H1 (cell line): ENCODE data around the gene HOXA6. TPM values are rescaled to one million over a fixed set of nuclear protein-coding genes. Genes with fewer than 3 reads are reported as not detected.

Experiments
- CTCF ChIA-PET: fragments of 300-600 bp; sonication (Branson Sonifier 250); formaldehyde crosslinking; loops from one replicate; lab custom pipeline; 2021; ENCODE audit not compliant: partially characterized antibody; lab: Charles Lee
- POLR2A ChIA-PET: fragments of 300-600 bp; sonication (Branson Sonifier 250); formaldehyde crosslinking; loops from one replicate; lab custom pipeline; 2021; ENCODE audit warnings: inconsistent platforms; ENCODE audit not compliant: partially characterized antibody; lab: Charles Lee
- DNase-seq, 2 experiments: peaks; one replicate each; pipeline versions ENCODE4 v3.0.0 to v3.0.0-alpha.2; 2010 to 2022; ENCODE audit warnings: low spot score in 2 of 2, low read depth in 1 of 2, mixed read lengths in 1 of 2
- FAIRE-seq: peaks from 2 replicates; lab custom pipeline; 2011; peaks lifted over from hg19 to GRCh38; lab: Jason Lieb, UNC
- H2AFZ ChIP-seq: 2 replicates; pipeline ENCODE4 v1.8.1; 2012; ENCODE audit warnings: low read length, inconsistent platforms
- H2AK5ac ChIP-seq: 2 replicates; pipeline ENCODE4 v1.6.1; 2013; ENCODE audit warnings: low read depth, low read length
- H2BK120ac ChIP-seq: replicated peaks from 2 replicates; pipeline ENCODE3; 2013; ENCODE audit warnings: low read depth, low read length, inconsistent platforms
- H2BK12ac ChIP-seq: 2 replicates; pipeline ENCODE4 v1.6.1; 2013; ENCODE audit warnings: low read depth, low read length
- H2BK15ac ChIP-seq: 2 replicates; pipeline ENCODE4 v1.6.1; 2013; ENCODE audit warnings: low read length
- H2BK20ac ChIP-seq: 2 replicates; pipeline ENCODE4 v1.6.1; 2013; ENCODE audit warnings: low read length
- H2BK5ac ChIP-seq: 2 replicates; pipeline ENCODE4 v1.6.1; 2013; ENCODE audit warnings: low read depth, low read length
- H3K14ac ChIP-seq: 2 replicates; pipeline ENCODE4 v1.6.1; 2013; ENCODE audit warnings: inconsistent platforms; ENCODE audit not compliant: insufficient read length
- H3K18ac ChIP-seq: 2 replicates; pipeline ENCODE4 v1.6.1; 2013; ENCODE audit warnings: low read length; ENCODE audit errors: extremely low read depth
- H3K23ac ChIP-seq: 2 replicates; pipeline ENCODE4 v1.6.1; 2013; ENCODE audit warnings: inconsistent platforms; ENCODE audit not compliant: insufficient read length
- H3K23me2 ChIP-seq: 2 replicates; pipeline ENCODE4 v1.6.1; 2013; ENCODE audit warnings: low read depth, low read length
- H3K27ac ChIP-seq: 2 replicates; pipeline ENCODE4 v1.6.1; 2011; ENCODE audit warnings: low read depth, low read length, inconsistent platforms
- H3K27me3 ChIP-seq, 4 experiments: replicated peaks in 1 of 4; 1 replicate in 1 of 4; 2 replicates in 3 of 4; pipeline versions ENCODE4 v1.6.1 to v1.8.1; 2011 to 2013; ENCODE audit warnings: low read length in 3 of 4, mild to moderate bottlenecking in 3 of 4, inconsistent platforms in 2 of 4, mixed read lengths in 2 of 4, moderate library complexity in 1 of 4; ENCODE audit not compliant: control insufficient read depth in 3 of 4, insufficient read depth in 3 of 4; ENCODE audit errors: extremely low read depth in 1 of 4
- H3K36me3 ChIP-seq, 4 experiments: 2 replicates each; pipeline versions ENCODE4 v1.6.1 to v1.8.1; 2011 to 2013; ENCODE audit warnings: mild to moderate bottlenecking in 4 of 4, low read length in 3 of 4, moderate library complexity in 2 of 4, control low read depth in 1 of 4, inconsistent platforms in 1 of 4; ENCODE audit not compliant: insufficient read depth in 4 of 4, control insufficient read depth in 2 of 4
- H3K4ac ChIP-seq: replicated peaks from 2 replicates; pipeline ENCODE3; 2013; ENCODE audit warnings: low read length, low read depth, mixed read lengths, inconsistent platforms; ENCODE audit not compliant: insufficient read length
- H3K4me1 ChIP-seq, 4 experiments: replicated peaks in 1 of 4; 1 replicate in 1 of 4; 2 replicates in 3 of 4; pipeline versions ENCODE4 v1.6.1 to v1.8.1; 2011 to 2013; ENCODE audit warnings: low read length in 3 of 4, inconsistent platforms in 2 of 4, mixed read lengths in 1 of 4; ENCODE audit not compliant: insufficient read depth in 4 of 4, control insufficient read depth in 3 of 4
- H3K4me2 ChIP-seq, 2 experiments: 2 replicates each; pipeline versions ENCODE4 v1.6.1 to v1.8.1; 2011 to 2013; ENCODE audit warnings: low read depth in 2 of 2, low read length in 2 of 2, control low read depth in 1 of 2, inconsistent platforms in 1 of 2, mild to moderate bottlenecking in 1 of 2; ENCODE audit not compliant: insufficient read depth in 1 of 2
- H3K4me3 ChIP-seq, 4 experiments: fragments of 200-600, 300-600 bp in 1 of 4; sonication (generic), shearing (Covaris generic), sonication (Bioruptor Twin) in 1 of 4; 2 replicates each; pipeline versions ENCODE4 v1.5.1 to v1.8.1; 2011 to 2016; ENCODE audit warnings: low read length in 4 of 4, low read depth in 3 of 4, control low read depth in 2 of 4, inconsistent platforms in 2 of 4, mild to moderate bottlenecking in 2 of 4, mixed read lengths in 1 of 4, moderate library complexity in 1 of 4; ENCODE audit not compliant: insufficient read depth in 2 of 4; ENCODE audit errors: extremely low read depth in 1 of 4
- H3K56ac ChIP-seq: replicated peaks from 2 replicates; pipeline ENCODE3; 2013; ENCODE audit warnings: low read depth, mild to moderate bottlenecking, mixed read lengths, low read length, inconsistent platforms; ENCODE audit not compliant: insufficient read length
- H3K79me1 ChIP-seq: 2 replicates; pipeline ENCODE4 v1.6.1; 2013; ENCODE audit warnings: low read depth, low read length, control low read depth
- H3K79me2 ChIP-seq, 2 experiments: 2 replicates each; pipeline versions ENCODE4 v1.6.1 to v1.8.1; 2012 to 2013; ENCODE audit warnings: low read length in 2 of 2, mild to moderate bottlenecking in 2 of 2, inconsistent platforms in 1 of 2; ENCODE audit not compliant: insufficient read depth in 2 of 2, control insufficient read depth in 1 of 2
- H3K9ac ChIP-seq, 4 experiments: replicated peaks in 1 of 4; 1 replicate in 1 of 4; 2 replicates in 3 of 4; pipeline versions ENCODE4 v1.6.1 to v1.8.1; 2011 to 2013; ENCODE audit warnings: low read depth in 3 of 4, low read length in 3 of 4, control low read depth in 2 of 4, mild to moderate bottlenecking in 2 of 4, moderate library complexity in 2 of 4, inconsistent platforms in 1 of 4; ENCODE audit errors: extremely low read depth in 1 of 4
- H3K9me3 ChIP-seq, 2 experiments: 2 replicates each; pipeline versions ENCODE4 v1.6.1 to v1.8.1; 2012 to 2013; ENCODE audit warnings: mild to moderate bottlenecking in 2 of 2, moderate library complexity in 2 of 2, control low read depth in 1 of 2, inconsistent platforms in 1 of 2, low read depth in 1 of 2, low read length in 1 of 2, mixed read lengths in 1 of 2; ENCODE audit not compliant: insufficient read depth in 2 of 2
- H4K20me1 ChIP-seq, 2 experiments: replicated peaks in 1 of 2; 2 replicates each; pipeline versions ENCODE3 to v1.8.1; 2011 to 2013; ENCODE audit warnings: inconsistent platforms in 2 of 2, low read length in 2 of 2, mild to moderate bottlenecking in 1 of 2; ENCODE audit not compliant: insufficient read depth in 2 of 2, control insufficient read depth in 1 of 2
- H4K5ac ChIP-seq: 2 replicates; pipeline ENCODE4 v1.6.1; 2013; ENCODE audit warnings: low read length, low read depth, mixed read lengths, inconsistent platforms; ENCODE audit not compliant: insufficient read length
- H4K8ac ChIP-seq: 2 replicates; pipeline ENCODE4 v1.8.0; 2013; ENCODE audit warnings: mild to moderate bottlenecking, moderate library complexity, low read length, inconsistent platforms; ENCODE audit not compliant: insufficient read depth; ENCODE audit errors: extremely low read depth
- H4K91ac ChIP-seq: replicated peaks from 2 replicates; pipeline ENCODE3; 2013; ENCODE audit warnings: low read length, mixed read lengths, inconsistent platforms; ENCODE audit not compliant: insufficient read length
- BRCA1 ChIP-seq: IDR thresholded peaks from 2 replicates; pipeline ENCODE4 v1.6.1; 2012; ENCODE audit warnings: low read depth, low read length, improper control_type of control experiment
- EGR1 ChIP-seq: IDR thresholded peaks from 2 replicates; pipeline ENCODE4 v1.6.1; 2011; ENCODE audit warnings: low read depth, low read length, borderline replicate concordance
- EZH2 ChIP-seq: fragments of 200-600 bp; sonication (generic); IDR thresholded peaks from 2 replicates; pipeline ENCODE4 v1.7.1; 2012; ENCODE audit warnings: low read depth, mild to moderate bottlenecking, moderate library complexity, low read length, inconsistent platforms; ENCODE audit not compliant: severe bottlenecking
- RNF2 ChIP-seq: fragments of 200-900, 300-1000 bp; sonication (generic); IDR thresholded peaks from 2 replicates; pipeline ENCODE4 v1.7.1; 2016; ENCODE audit warnings: borderline replicate concordance, low read depth, mild to moderate bottlenecking, antibody characterized with exemption, low read length; ENCODE audit not compliant: poor library complexity, severe bottlenecking; ENCODE audit errors: missing control alignments
- SUZ12 ChIP-seq: fragments of 200-600 bp; sonication (generic); IDR thresholded peaks from 2 replicates; pipeline ENCODE4 v1.6.1; 2012; ENCODE audit warnings: mild to moderate bottlenecking, inconsistent platforms, low read length, moderate library complexity, mixed read lengths
- USF2 ChIP-seq: IDR thresholded peaks from 2 replicates; pipeline ENCODE4 v1.6.1; 2011; ENCODE audit warnings: low read length, improper control_type of control experiment
- ZNF274 ChIP-seq: IDR thresholded peaks from 2 replicates; pipeline ENCODE4 v1.7.0; 2012; ENCODE audit warnings: low read length, borderline replicate concordance; ENCODE audit errors: extremely low read depth
- WGBS, 2 experiments: shearing (Covaris generic) in 1 of 2; methylation state at CpG; one replicate each; pipeline versions ENCODE4 v1.1.6 to v1.1.7; 2013 to 2015; ENCODE audit warnings: low lambda C conversion rate in 2 of 2, mixed read lengths in 2 of 2, inconsistent platforms in 1 of 2, low coverage in 1 of 2, missing lambda C conversion rate in 1 of 2; ENCODE audit not compliant: insufficient replicate concordance in 2 of 2, insufficient coverage in 1 of 2, insufficient read length in 1 of 2; ENCODE audit errors: extremely low coverage in 1 of 2, missing lambda C conversion rate in 1 of 2; 5-methylcytosine and 5-hydroxymethylcytosine counted together
- polyA plus RNA-seq, 7 experiments: library from polyadenylated mRNA; depleted of rRNA in 3 of 7; stranded (reverse) in 5 of 7; unstranded in 2 of 7; fragments of >200 nt in 5 of 7; fragments of 200-250 nt in 2 of 7; gene quantifications; 1 replicate in 5 of 7; 2 replicates in 1 of 7; 4 replicates in 1 of 7; pipeline versions ENCODE4 v1.2.1 to v1.2.3, GENCODE V29; 2011 to 2013; ENCODE audit warnings: missing spikeins in 2 of 7, mixed read lengths in 2 of 7
- total RNA-seq: library from RNA; stranded (reverse); fragmentation: NEBNext Ultra II Directional; extraction: Animal tissue kit (Norgen Biotek cat#: 25700); gene quantifications from 2 replicates; pipeline ENCODE4 v1.2.1, GENCODE V29; 2021

HOXA6 gene
- total and polyA plus RNA-seq, 2 of the 8 experiments (the other 6 are each of a cell fraction or from before 2014, with no cell fraction given): not detected

- H2BK120ac ChIP-seq: no peak overlapping the region
- TF ChIP-seq BRCA1 (no peak), EGR1 (no peak), SUZ12 (peak; percentile 92), RNF2 (peak; percentile 76), ZNF274 (no peak), EZH2 (peak; percentile 98), USF2 (no peak)
- TF ChIP-seq, all 59 proteins: peak for 3
- H2BK20ac ChIP-seq: no peak overlapping the region
- H3K14ac ChIP-seq: no peak overlapping the region
- H3K27me3 ChIP-seq: peaks cover 98 to 100% (median 99%) of the 10 kb centered on the region in 4 experiments
- 25% methylated on average over 35 of the region's 35 CpGs; no CpG with 5 or more reads in 1 of the 2 experiments for WGBS, 2 experiments
- peaks cover 0 to 10% of the 10 kb centered on the region in 2 experiments; a peak in 1 of 4 replicates for H3K9me3 ChIP-seq
- no peaks in the 10 kb centered on the region for H3K79me2 ChIP-seq
- peaks cover 22 to 29% of the 10 kb centered on the region in 2 experiments for H4K20me1 ChIP-seq
- no peak overlapping the region for H2AFZ ChIP-seq
- H4K91ac ChIP-seq: no peak overlapping the region
- peaks cover 0 to 24% (median 0%) of the 10 kb centered on the region in 4 experiments; a peak in 1 of 8 replicates for H3K36me3 ChIP-seq
- no peak overlapping the region for H3K4ac ChIP-seq
- no peak overlapping the region for H3K9ac ChIP-seq
- no peak overlapping the region for H2BK5ac ChIP-seq
- CTCF ChIA-PET: interaction anchor here (1.0 to 2.0 kb wide), 16 partner anchors 9 to 1297 kb away, joined by 3 to 16 read pairs (median 4); partner anchors contain the start of gene HOXA5
- H3K18ac ChIP-seq: no peak overlapping the region
- FAIRE-seq (no peak), DNase-seq (peak in 1 of 2 experiments; percentile 52)
- H4K5ac ChIP-seq: no peak overlapping the region
- no peak overlapping the region for H3K27ac ChIP-seq
- no peak overlapping the region for H2BK15ac ChIP-seq
- H4K8ac ChIP-seq: no peak overlapping the region
- no peak overlapping the region for H3K4me2 ChIP-seq
- H3K23me2 ChIP-seq: no peaks in the 10 kb centered on the region
- no peaks in the 10 kb centered on the region for H3K79me1 ChIP-seq
- H3K4me3 ChIP-seq: no peak overlapping the region
- H2BK12ac ChIP-seq: no peak overlapping the region; the same call in 1 of the 2 replicates
- H3K23ac ChIP-seq: no peak overlapping the region
- POLR2A ChIA-PET: no interaction called here
- H3K56ac ChIP-seq: no peak overlapping the region
- peaks cover 0 to 2% (median 0%) of the 10 kb centered on the region in 4 experiments; a peak in 3 of 7 replicates for H3K4me1 ChIP-seq
- no peak overlapping the region; the same call in 1 of the 2 replicates for H2AK5ac ChIP-seq
Measured at GRCh38 chr7:27158436-27159265, 11.1 kb upstream of the HOXA6 start.
